ENCODE data around the gene SHANK2.
A peak's percentile ranks its signal among the peaks of the same experiment; 100 is the strongest.

Gene SHANK2

GRCh38 chr11:71218789-71219499 is 33.4 kb downstream of the SHANK2 start:
- DNase-seq = no peak

- DNase-seq = no peak
These were observed 36.9 kb downstream of the SHANK2 start for GRCh38 chr11:71215425-71215965.

DNA sequence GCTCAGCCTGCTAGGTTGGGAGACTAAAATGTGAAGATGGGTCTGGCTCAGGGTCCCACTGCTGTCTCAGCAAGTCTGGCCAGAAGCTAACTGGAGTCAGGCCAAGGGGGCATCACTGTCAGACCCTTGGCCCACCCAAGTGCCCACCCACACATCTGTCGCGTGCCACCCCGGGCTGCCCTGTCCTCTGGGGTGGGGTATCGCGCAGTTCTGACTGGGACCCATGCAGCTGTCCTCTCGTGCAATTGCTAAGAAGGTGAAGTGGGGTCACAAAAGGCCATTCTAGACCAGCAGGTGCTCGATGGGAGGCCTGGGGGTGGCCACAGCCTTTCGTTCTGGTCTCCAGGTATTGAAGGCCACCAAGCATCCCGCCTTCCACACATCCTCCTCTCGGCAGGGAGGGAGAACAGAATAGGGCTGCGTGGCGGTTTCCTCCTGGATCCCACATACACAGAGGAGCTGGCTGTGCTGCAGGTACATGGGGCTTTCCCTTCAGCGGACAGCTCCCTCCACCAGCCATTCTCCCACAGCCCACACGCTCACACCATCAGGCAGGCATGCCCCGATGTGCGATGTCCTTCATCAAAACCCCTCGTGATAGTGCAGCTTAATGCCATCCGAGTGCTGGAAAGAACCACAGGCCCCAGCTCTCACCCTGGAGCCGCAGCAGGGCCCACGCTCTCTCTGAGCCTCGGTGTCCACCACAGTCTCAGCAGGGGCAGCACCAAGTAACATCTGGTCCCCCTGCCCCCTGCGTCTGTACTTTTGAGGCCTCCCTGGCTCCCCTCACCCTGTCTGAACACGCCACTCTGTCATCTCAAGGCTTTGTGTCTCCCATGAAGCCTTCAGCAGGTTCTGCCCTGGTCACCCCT is 37.6 kb downstream of the SHANK2 start:
- no peak for DNase-seq

DNA sequence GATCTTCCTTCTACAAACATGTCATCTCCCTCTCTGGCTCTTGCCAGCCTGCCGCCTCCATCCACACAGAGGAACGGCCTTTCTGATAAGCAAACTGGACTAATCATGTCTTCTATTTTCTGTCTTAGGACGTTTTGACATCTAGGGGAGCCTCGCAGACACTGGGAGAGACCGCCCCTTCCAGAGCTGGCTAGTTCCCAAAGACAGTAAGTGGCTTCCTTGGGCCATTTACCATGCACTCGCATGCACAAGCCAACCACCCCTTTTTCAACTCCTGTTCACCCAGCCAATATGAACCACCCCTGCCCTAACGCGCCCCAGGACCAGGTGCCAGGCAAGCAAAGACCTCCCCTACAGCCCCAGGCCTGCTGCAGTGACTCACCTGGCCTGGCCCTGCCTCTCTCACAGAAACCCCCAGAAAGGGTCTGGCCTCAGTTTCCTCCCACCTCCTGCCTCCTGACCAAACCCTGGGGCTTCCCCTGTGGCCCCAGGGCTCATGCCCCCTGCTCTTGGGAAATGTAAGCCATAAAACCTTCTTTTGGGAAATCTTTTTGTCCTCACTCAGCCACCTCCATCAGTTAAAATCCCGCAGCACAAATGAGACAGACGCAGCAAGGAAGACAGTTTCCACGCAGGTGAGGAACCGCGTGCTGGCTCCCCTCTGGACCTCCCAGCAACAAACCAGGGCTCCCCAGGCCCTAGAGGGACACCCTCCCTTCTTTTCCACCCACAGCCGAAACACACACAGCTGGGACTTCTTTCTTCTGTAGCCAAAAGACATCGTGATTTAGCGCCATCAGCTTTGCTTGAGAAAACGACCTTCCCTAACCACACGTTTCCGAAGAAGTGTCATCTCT is 38.5 kb downstream of the SHANK2 start:
- no peak for DNase-seq

DNA sequence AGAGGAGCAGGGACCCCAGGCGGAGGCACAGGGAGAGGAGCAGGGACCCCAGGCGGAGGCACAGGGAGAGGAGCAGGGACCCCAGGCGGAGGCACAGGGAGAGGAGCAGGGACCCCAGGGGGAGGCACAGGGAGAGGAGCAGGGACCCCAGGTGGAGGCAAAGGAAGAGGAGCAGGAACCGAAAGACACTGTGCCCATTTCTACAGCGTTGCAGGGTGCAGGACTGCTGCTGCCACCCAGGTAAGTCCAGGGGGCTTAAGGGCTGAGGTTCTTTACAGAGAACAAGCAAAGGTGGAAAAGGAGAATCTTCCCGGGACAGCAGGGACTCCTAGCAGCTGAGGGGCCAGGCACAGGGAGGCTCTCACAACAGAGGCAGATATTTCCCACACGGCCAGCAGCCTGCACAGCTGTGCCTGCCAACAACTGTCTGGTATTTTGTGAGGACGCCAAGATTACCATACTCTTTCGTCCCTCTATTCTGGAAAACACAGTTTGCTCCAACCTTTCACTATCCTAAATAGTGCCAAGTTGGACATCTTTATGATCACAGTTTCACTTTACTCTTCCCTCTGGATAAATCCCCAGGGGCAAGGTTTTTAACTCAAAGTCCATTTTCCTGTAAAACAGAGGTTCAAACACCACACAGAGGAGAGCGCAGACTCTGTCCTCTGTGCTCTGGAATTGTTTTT is 39.4 kb downstream of the SHANK2 start:
- no peak for DNase-seq

GRCh38 chr11:71211631-71212030 is 40.7 kb downstream of the SHANK2 start:
- DNase-seq = no peak

GRCh38 chr11:71210861-71211260 is 41.5 kb downstream of the SHANK2 start:
- DNase-seq = no peak

DNA sequence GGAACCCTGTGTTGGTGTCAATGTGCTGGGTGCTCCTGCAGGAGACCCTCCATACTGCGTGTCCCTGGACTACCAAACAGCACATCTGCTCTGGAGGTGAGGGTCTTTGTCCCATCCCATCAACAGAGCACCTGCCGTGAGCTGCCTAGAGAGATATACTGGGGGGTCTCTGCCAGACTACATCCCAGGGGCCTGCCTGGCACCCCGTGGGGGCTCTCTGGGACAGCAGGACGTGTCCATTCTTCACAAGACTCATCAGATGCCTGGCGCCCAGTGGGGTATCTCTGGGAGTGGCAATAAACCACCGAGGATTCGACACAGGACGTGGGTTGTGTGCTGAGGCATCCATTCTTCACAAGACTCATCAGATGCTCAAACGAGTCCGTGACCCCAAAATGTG is 42.7 kb downstream of the SHANK2 start:
- no peak for DNase-seq

DNA sequence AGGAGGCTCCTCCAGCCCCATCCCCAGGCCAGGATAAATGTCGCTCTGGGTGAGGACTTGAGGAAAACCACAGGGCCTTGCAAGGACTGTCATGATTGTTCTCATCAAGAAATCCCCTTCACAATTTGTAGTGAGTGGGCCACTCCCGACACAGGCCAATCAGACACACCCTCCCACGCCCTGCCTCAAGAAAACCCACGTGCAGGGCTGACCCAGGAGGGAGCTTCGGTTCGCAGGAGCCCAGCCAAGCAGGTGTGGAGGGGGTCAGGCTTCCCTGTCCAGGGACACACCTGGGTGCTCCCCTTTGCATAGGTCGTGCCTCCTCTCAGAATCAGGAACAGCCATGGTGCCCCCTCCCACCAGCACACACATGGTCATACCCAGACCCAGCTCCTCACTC is 43.2 kb downstream of the SHANK2 start:
- DNase-seq = no peak

GRCh38 chr11:71208011-71208774 is 44.2 kb downstream of the SHANK2 start:
- DNase-seq = no peak

- DNase-seq = no peak
These were observed 44.8 kb downstream of the SHANK2 start for GRCh38 chr11:71207563-71207962.

DNA sequence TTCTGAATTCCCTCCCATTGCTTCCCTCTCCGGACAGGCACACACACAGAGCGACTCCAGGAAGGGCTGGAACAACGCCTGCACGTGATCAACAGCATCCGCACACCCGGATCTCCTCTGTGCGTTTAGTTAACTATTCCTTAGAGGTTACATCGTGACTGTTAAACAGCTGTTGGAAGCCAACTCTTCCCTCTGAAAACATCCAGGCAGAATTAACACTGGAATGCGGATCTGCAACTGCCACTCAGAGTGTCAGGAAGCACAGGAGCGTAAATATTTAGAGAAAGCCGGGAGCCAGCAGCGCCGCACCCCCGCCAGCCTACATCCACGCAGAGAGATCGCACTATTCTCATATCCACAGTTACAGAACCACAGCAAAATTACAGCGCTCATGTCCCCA is 46.2 kb downstream of the SHANK2 start:
- DNase-seq = peak; percentile 43

DNA sequence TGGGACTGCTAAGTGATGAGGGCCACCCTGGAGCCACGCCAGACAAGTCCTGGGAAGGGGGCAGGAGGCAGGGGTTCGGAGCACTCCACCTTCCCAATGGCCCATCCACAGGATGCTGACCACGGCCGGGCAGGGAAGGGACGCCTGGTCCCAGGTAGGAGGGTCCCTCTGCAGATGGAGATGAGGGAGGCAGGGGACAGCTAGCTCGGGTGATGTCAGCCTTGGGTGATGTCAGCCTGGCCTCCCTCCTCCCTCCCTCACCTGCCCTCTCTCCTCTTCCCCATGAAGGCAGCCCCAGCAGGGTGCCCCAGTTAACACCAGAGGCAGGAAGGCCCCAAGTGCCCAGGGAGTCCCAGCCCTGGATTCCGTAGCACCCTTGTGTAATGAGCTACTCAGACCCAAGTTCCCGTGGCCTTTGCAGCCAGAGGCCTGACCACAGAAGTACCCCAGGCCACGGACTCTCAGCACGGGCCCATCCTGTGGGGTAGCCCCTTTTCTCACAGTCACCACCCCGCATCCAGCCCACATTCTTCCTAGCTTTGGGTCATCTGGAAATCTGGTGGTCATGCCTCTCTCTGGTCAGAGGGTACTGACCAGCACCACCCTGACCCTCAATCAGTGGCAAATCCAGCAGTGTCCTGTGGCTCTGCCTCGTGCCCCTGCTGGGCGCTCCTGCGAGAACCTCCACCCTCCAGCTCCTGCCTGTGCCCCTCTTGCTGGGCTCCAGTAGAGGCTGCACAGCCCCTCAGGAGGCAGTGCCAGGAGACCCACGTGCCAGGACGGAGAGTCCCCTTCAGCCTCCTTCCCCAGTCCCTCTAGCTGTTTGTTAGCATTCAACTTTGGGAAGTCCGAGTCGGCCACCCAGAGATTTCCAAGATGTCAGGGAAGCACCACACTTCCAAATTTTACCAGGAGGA is 47.4 kb downstream of the SHANK2 start:
- no peak for DNase-seq

DNA sequence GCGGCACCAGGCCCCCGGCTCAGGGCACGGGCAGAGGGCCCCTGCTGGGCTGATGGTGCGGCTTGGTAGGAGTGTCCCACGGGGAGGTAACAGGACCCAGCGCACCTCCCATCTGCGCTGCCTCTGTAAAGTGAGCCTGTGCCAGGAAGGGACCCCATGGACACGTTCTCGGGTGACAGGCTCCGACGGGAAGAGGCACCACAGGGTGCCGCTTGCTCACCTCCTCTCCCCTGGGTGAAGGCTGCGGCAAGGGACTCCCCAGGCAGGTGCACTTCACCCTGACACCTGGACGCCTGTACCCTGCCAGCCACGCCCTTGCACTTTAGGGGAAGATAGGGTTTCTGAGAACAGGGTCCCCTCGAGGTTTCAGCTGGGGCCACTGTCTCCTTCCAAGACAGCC is 48.1 kb downstream of the SHANK2 start:
- DNase-seq = no peak

DNA sequence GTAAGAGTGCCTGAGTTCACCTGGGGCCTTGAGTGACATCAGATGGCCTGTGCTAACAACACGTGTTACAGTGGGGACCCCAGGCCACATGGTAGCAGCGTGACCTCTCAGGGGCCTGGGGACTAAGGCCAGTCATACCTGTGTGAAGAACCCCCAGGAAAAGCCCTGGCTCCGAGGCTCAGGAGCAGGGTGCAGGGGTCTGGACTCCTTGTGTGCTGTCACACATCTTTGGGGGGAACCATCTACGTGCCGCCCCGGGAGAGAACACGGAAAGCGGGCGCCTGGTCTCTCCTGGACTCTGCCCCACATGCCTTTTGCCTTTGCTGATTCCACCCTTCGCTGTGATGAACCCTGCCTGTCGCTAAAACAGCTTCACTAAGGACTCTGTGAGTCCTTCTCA is 48.7 kb downstream of the SHANK2 start:
- no peak for DNase-seq

DNA sequence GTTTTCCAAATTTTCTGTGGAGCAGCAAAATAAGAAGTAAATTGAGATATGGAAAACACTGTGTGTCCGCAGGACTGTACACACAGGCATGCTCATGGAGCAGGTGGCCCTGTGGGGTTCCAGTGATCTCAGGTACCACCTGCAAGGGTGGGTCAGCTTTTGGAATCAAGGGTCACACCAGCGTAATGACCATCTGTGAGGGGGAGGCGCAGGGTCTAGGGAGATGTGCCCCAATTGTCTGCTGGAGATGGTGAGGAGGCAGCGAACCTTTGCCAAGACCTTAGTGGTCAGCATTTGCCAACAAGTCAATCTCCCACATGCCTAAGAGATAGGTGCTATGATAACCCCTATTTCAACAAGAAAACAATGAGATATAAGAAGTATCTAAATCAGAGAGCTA is 49.4 kb downstream of the SHANK2 start:
- DNase-seq = no peak

DNA sequence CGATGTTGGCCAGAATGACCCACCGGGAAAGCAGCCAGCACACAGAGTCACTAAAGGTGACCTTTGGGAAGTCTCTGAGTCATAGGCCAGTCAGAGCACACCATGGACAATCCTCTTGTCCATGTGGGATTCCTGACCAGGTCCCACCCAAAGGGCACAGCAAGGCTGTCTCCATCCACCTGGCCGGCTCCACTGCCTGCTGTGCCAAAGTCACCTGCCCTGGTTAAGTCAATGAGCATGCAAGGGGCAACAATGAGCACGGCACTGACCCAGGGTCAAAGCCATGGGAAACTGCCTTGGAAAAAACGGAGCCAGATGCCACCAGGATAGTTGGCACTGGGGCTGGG is 49.8 kb downstream of the SHANK2 start:
- no peak for DNase-seq
